ENCODE results near the gene SPATA17.

SPATA17 gene

GRCh38 chr1:217715681-217716080 is 84.5 kb downstream of the SPATA17 start:
- Histone ChIP-seq H3K79me1 (replicated peaks; ENCODE audit: low read length, poor library complexity, severe bottlenecking) (no peaks in the 10 kb centered on the region), H3K27ac (ENCODE audit: low read length, poor library complexity, severe bottlenecking) (no peak overlapping the region), H3K4me3 (ENCODE audit: insufficient read depth in 1 of 2, low read depth in 1 of 2, low read length in 2 of 2) (no peak overlapping the region), H3K14ac (ENCODE audit: low read length in 2 of 2) (no peak overlapping the region), H3K36me3 (ENCODE audit: control insufficient read depth in 1 of 2, insufficient read depth in 2 of 2, low read depth in 1 of 2, low read length in 2 of 2) (no peaks in the 10 kb centered on the region), H3K9me3 (ENCODE audit: control insufficient read depth, low read length) (no peaks in the 10 kb centered on the region), H2BK12ac (ENCODE audit: low read length in 2 of 2) (no peak overlapping the region), H4K8ac (ENCODE audit: low read length) (no peak overlapping the region), H4K91ac (ENCODE audit: low read length) (no peak overlapping the region), H2BK15ac (ENCODE audit: low read depth, poor library complexity, severe bottlenecking) (no peak overlapping the region), H3K4me2 (ENCODE audit: low read length, poor library complexity, severe bottlenecking) (no peak overlapping the region), H2AFZ (ENCODE audit: low read depth, low read length) (no peak overlapping the region), H3K27me3 (ENCODE audit: control insufficient read depth in 1 of 2, insufficient read depth in 1 of 2, low read length in 2 of 2) (no peaks in the 10 kb centered on the region), H2AK5ac (ENCODE audit: low read length, severe bottlenecking) (no peak overlapping the region), H2BK5ac (ENCODE audit: low read depth, low read length, poor library complexity, severe bottlenecking) (no peak overlapping the region), H3K4ac (ENCODE audit: low read depth in 1 of 2, low read length in 2 of 2) (no peak overlapping the region), H3K4me1 (ENCODE audit: control insufficient read depth, insufficient read depth, low read depth, low read length) (peaks cover 4% of the 10 kb centered on the region), H3K9ac (ENCODE audit: low read length) (no peak overlapping the region), H3K23ac (ENCODE audit: low read length in 2 of 2) (no peak overlapping the region), H3K18ac (ENCODE audit: low read depth in 1 of 2, low read length in 2 of 2) (no peak overlapping the region), H2BK120ac (ENCODE audit: low read depth, low read length) (no peak overlapping the region)
- DNase-seq = no peak
- WGBS = 98% methylated on average over 4 of the region's 4 CpGs

GRCh38 chr1:217717959-217718358 is 86.8 kb downstream of the SPATA17 start:
- H2BK15ac ChIP-seq (ENCODE audit: low read depth, poor library complexity, severe bottlenecking) = no peak overlapping the region
- H3K27me3 ChIP-seq (ENCODE audit: control insufficient read depth in 1 of 2, insufficient read depth in 1 of 2, low read length in 2 of 2) = no peaks in the 10 kb centered on the region
- no peak overlapping the region for H3K4me3 ChIP-seq (ENCODE audit: insufficient read depth in 1 of 2, low read depth in 1 of 2, low read length in 2 of 2)
- H3K9me3 ChIP-seq (ENCODE audit: control insufficient read depth, low read length) = no peaks in the 10 kb centered on the region
- no peak overlapping the region for H3K18ac ChIP-seq (ENCODE audit: low read depth in 1 of 2, low read length in 2 of 2)
- no peak overlapping the region for H2AK5ac ChIP-seq (ENCODE audit: low read length, severe bottlenecking)
- no peak overlapping the region for H3K14ac ChIP-seq (ENCODE audit: low read length in 2 of 2)
- no peak overlapping the region for H2BK120ac ChIP-seq (ENCODE audit: low read depth, low read length)
- no peak overlapping the region for H3K4ac ChIP-seq (ENCODE audit: low read depth in 1 of 2, low read length in 2 of 2)
- no peak overlapping the region for H3K23ac ChIP-seq (ENCODE audit: low read length in 2 of 2)
- H4K8ac ChIP-seq (ENCODE audit: low read length) = no peak overlapping the region
- no peak overlapping the region for H2AFZ ChIP-seq (ENCODE audit: low read depth, low read length)
- H2BK5ac ChIP-seq (ENCODE audit: low read depth, low read length, poor library complexity, severe bottlenecking) = no peak overlapping the region
- peaks cover 1% of the 10 kb centered on the region for H3K4me1 ChIP-seq (ENCODE audit: control insufficient read depth, insufficient read depth, low read depth, low read length)
- H2BK12ac ChIP-seq (ENCODE audit: low read length in 2 of 2) = no peak overlapping the region
- no peak overlapping the region for H3K4me2 ChIP-seq (ENCODE audit: low read length, poor library complexity, severe bottlenecking)
- no peak for DNase-seq
- H4K91ac ChIP-seq (ENCODE audit: low read length) = no peak overlapping the region
- peak overlapping the region; percentile 76 for H3K27ac ChIP-seq (ENCODE audit: low read length, poor library complexity, severe bottlenecking)
- no peaks in the 10 kb centered on the region for H3K79me1 ChIP-seq (replicated peaks; ENCODE audit: low read length, poor library complexity, severe bottlenecking)
- no peaks in the 10 kb centered on the region for H3K36me3 ChIP-seq (ENCODE audit: control insufficient read depth in 1 of 2, insufficient read depth in 2 of 2, low read depth in 1 of 2, low read length in 2 of 2)
- H3K9ac ChIP-seq (ENCODE audit: low read length) = no peak overlapping the region
- 100% methylated on average over 1 of the region's 1 CpG for WGBS

- H3K23ac ChIP-seq (ENCODE audit: low read length in 2 of 2) = no peak overlapping the region
- no peak overlapping the region for H2BK12ac ChIP-seq (ENCODE audit: low read length in 2 of 2)
- H3K4me2 ChIP-seq (ENCODE audit: low read length, poor library complexity, severe bottlenecking) = no peak overlapping the region
- H3K27ac ChIP-seq (ENCODE audit: low read length, poor library complexity, severe bottlenecking) = no peak overlapping the region
- H2AFZ ChIP-seq (ENCODE audit: low read depth, low read length) = no peak overlapping the region
- peak overlapping the region; percentile 35 for H2AK5ac ChIP-seq (ENCODE audit: low read length, severe bottlenecking)
- no peak overlapping the region for H3K14ac ChIP-seq (ENCODE audit: low read length in 2 of 2)
- H3K9me3 ChIP-seq (ENCODE audit: control insufficient read depth, low read length) = no peaks in the 10 kb centered on the region
- H2BK5ac ChIP-seq (ENCODE audit: low read depth, low read length, poor library complexity, severe bottlenecking) = no peak overlapping the region
- no peak overlapping the region for H3K9ac ChIP-seq (ENCODE audit: low read length)
- H3K36me3 ChIP-seq (ENCODE audit: control insufficient read depth in 1 of 2, insufficient read depth in 2 of 2, low read depth in 1 of 2, low read length in 2 of 2) = no peaks in the 10 kb centered on the region
- no peak overlapping the region for H2BK15ac ChIP-seq (ENCODE audit: low read depth, poor library complexity, severe bottlenecking)
- no peak overlapping the region for H3K4ac ChIP-seq (ENCODE audit: low read depth in 1 of 2, low read length in 2 of 2)
- H3K4me1 ChIP-seq (ENCODE audit: control insufficient read depth, insufficient read depth, low read depth, low read length) = peaks cover 1% of the 10 kb centered on the region
- H3K27me3 ChIP-seq (ENCODE audit: control insufficient read depth in 1 of 2, insufficient read depth in 1 of 2, low read length in 2 of 2) = no peaks in the 10 kb centered on the region
- 73% methylated on average over 1 of the region's 2 CpGs for WGBS
- DNase-seq = peak; percentile 64
- no peak overlapping the region for H2BK120ac ChIP-seq (ENCODE audit: low read depth, low read length)
- no peak overlapping the region for H3K4me3 ChIP-seq (ENCODE audit: insufficient read depth in 1 of 2, low read depth in 1 of 2, low read length in 2 of 2)
- no peaks in the 10 kb centered on the region for H3K79me1 ChIP-seq (replicated peaks; ENCODE audit: low read length, poor library complexity, severe bottlenecking)
- no peak overlapping the region for H4K8ac ChIP-seq (ENCODE audit: low read length)
- no peak overlapping the region for H4K91ac ChIP-seq (ENCODE audit: low read length)
- no peak overlapping the region for H3K18ac ChIP-seq (ENCODE audit: low read depth in 1 of 2, low read length in 2 of 2)
Observed at GRCh38 chr1:217718873-217719272, 87.7 kb downstream of the SPATA17 start.

GRCh38 chr1:217721692-217722091 is 90.5 kb downstream of the SPATA17 start:
- no peaks in the 10 kb centered on the region for H3K36me3 ChIP-seq (ENCODE audit: control insufficient read depth in 1 of 2, insufficient read depth in 2 of 2, low read depth in 1 of 2, low read length in 2 of 2)
- H3K4me2 ChIP-seq (ENCODE audit: low read length, poor library complexity, severe bottlenecking) = no peak overlapping the region
- no peak overlapping the region for H4K8ac ChIP-seq (ENCODE audit: low read length)
- no peak overlapping the region for H2BK12ac ChIP-seq (ENCODE audit: low read length in 2 of 2)
- no peaks in the 10 kb centered on the region for H3K9me3 ChIP-seq (ENCODE audit: control insufficient read depth, low read length)
- peaks cover 1% of the 10 kb centered on the region for H3K4me1 ChIP-seq (ENCODE audit: control insufficient read depth, insufficient read depth, low read depth, low read length)
- no peak overlapping the region for H3K4ac ChIP-seq (ENCODE audit: low read depth in 1 of 2, low read length in 2 of 2)
- H3K79me1 ChIP-seq (replicated peaks; ENCODE audit: low read length, poor library complexity, severe bottlenecking) = no peaks in the 10 kb centered on the region
- no peak overlapping the region for H2BK15ac ChIP-seq (ENCODE audit: low read depth, poor library complexity, severe bottlenecking)
- no peaks in the 10 kb centered on the region for H3K27me3 ChIP-seq (ENCODE audit: control insufficient read depth in 1 of 2, insufficient read depth in 1 of 2, low read length in 2 of 2)
- H4K91ac ChIP-seq (ENCODE audit: low read length) = no peak overlapping the region
- DNase-seq = no peak
- no peak overlapping the region for H2BK120ac ChIP-seq (ENCODE audit: low read depth, low read length)
- H3K23ac ChIP-seq (ENCODE audit: low read length in 2 of 2) = no peak overlapping the region
- no peak overlapping the region for H3K27ac ChIP-seq (ENCODE audit: low read length, poor library complexity, severe bottlenecking)
- no peak overlapping the region for H3K18ac ChIP-seq (ENCODE audit: low read depth in 1 of 2, low read length in 2 of 2)
- H3K4me3 ChIP-seq (ENCODE audit: insufficient read depth in 1 of 2, low read depth in 1 of 2, low read length in 2 of 2) = no peak overlapping the region
- no peak overlapping the region for H3K9ac ChIP-seq (ENCODE audit: low read length)
- no peak overlapping the region for H3K14ac ChIP-seq (ENCODE audit: low read length in 2 of 2)
- no peak overlapping the region for H2BK5ac ChIP-seq (ENCODE audit: low read depth, low read length, poor library complexity, severe bottlenecking)
- H2AFZ ChIP-seq (ENCODE audit: low read depth, low read length) = no peak overlapping the region
- no peak overlapping the region for H2AK5ac ChIP-seq (ENCODE audit: low read length, severe bottlenecking)
- WGBS = 8% methylated on average over 1 of the region's 1 CpG
